Stimulated activated CD4-positive, alpha-beta T cell treated with anti-CD3 and anti-CD28 coated beads, Interleukin-12 subunit alpha, Interleukin-12 subunit beta, amount 100 ng/mL, for 24 hours (primary cell): Measurements from ENCODE around the gene TSPAN14.
"Not testable (repeated sequence)": the region's sequence is repeated elsewhere in the genome, so short reads cannot be mapped to it uniquely, and the experiment has no call there.

Experiments used
- DNase-seq, 2 experiments: peaks; one replicate each; pipeline ENCODE4 v3.0.0-alpha.2; 2020; ENCODE audit warnings: low read depth in 2 of 2

TSPAN14 gene, protein sequence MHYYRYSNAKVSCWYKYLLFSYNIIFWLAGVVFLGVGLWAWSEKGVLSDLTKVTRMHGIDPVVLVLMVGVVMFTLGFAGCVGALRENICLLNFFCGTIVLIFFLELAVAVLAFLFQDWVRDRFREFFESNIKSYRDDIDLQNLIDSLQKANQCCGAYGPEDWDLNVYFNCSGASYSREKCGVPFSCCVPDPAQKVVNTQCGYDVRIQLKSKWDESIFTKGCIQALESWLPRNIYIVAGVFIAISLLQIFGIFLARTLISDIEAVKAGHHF

DNA sequence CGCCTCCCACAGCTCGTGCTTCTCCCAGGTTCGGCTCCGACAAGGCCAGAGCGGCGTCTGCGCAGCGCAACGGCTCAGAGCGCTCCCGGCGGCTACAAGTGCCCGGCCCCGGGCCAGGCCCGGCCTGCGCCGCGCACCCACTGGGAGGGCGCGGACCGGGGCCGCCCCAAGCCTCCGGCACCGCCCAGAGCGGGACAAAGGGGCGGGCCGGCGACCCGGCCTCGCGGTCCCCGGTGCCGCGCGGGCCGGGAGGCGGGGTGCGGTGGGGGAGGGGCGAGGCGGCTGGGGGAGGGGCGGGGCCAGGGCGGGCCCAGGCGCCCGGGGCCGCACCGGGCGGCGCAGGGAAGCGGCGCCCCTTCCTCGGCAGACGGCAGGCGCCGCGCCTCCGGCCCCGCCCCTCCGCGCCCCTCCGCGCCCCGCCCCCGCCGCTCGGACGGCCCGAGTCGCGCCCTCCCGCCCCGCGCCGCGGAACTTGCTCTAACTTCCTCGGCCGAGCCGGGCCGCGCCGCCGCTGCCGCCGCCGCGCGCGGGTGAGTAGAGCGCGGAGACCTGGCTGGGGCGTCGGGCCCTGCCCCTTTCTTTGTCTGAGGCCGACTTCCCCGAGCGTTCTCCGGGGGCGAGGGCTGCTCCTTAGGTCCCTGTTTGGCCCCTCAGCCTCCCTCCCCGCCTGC lies at the start of gene TSPAN14:
Gene TSPAN14 (plus strand): TSS at position 469 of the 671 bp plus-strand sequence. CDS start 34,924 bp downstream, outside the sequence.
- DNase-seq, result peak; percentile 58 to 65

DNA sequence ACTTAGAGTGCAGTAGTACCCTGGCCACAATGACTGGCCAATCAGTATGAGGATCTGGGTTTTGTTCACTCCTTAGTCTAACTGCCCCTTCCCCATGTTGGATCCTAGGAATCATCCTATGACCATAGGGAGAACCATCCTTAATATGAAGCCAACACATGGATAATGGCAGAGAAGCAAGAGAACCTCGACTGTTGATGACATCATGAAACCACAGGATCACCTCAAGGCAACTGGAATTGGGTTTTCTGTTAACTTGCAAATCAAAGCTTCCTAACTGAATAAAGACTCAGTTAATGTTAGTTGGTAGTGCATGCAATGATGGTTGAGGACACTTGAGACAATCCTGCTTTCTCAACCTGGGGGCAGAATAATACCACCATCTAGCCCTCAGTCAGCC lies 49.1 kb upstream of the TSPAN14 start:
- no peak for DNase-seq

DNA sequence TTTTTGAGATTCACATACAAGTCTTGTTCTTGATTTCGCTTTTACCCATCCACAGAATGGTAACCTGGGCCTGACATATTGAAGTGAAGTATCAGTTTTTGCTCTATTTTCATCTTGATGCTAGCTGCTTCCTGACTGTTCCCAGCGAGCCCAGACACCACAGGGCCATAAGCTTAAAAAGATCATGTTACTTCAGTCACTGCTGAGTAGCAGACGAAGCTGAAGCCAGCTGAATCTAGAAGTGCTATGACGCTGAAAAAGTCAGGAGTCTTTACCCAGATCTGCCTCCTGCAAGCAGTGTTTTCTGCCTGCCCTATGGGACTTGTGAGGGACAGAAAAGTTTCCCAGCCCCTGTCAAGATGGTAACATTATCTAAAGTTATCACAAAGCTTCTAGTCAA lies 48.5 kb upstream of the TSPAN14 start:
- no peak for DNase-seq

DNA sequence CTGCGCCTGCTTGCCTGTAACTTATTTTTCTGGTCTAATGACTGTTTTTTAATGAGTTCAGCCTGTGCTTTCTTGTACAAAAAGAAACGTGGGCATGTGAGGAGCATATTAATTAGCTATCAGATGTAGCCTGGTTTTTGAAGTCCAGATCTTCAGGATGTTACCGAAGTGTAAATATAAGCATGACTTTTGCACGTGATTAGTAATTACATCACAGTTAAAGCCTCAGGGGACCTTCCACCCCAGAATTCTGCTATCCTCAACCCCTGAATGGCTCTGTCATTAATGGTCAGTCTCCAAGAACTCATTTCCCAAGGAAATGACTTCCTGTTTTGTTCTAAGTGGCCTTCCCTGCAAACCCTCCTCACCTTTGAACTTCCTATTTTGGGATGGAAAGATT lies 47.9 kb upstream of the TSPAN14 start:
- no peak for DNase-seq

DNA sequence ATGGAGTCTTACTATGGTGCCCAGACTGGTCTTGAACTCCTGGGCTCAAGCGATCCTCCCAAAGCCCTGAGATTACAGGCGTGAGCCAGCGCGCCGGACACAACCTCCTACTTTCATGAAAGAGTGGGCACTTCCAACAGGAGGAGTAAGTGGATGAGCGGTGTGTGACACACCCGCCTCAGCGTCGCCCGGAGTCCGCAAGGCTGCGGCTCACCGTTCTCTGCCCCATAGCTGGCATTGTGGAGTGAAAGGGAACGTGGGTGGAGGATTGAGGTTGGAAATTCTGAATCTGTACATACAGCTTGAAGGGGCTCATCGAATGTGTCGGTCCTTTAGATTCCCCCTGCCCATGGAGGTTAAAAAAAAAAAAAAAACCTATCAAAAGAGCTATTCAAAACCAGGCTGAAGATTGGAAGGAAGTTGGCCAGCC lies 46.3 kb upstream of the TSPAN14 start:
- peak; percentile 43 to 58 for DNase-seq

DNA sequence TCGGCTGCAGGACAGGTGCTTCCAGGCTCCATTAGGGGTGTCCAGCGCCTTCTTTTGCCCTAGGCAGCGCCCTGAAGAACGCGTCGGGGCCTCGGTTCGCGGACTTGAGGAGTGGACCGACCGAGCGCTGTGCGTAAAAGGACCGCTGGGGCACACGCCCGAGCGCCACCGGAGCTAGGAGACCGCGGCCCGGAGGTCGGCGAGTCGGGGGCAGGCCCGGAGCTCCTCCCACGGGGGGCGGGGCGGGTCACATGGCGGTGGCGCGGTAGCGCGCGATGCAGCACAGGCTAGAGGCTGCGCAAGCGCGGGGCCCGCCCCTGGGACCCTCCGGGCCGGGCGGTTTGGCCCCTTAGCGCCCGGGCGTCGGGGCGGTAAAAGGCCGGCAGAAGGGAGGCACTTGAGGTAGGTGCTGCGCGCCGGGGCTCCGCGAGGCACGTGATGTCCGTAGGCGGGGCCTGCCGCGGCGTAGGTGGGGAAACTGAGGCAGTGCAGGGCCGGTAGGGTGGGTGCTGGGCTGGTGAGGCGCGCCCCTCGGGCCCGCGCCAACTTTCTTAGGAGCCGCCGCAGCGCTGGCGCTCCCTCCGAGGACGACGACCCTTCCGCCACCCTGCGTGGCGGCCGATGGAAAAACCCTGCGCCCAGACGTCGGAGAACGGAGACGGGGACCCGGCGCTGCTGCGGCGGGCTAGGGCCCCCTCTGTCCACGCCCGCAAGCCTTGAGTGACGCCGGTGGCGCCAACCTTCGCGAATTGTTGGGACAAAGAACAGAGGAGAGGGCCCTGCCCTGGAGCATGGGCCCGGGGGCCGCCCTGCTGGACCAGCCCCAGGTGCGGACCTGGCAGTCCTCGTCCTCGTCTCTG lies 45.6 kb upstream of the TSPAN14 start, which contains the start of gene PRXL2A:
Gene PRXL2A (plus strand): TSS at position 310 of the 860 bp plus-strand sequence. CDS start 11,917 bp downstream, outside the sequence.
- DNase-seq, result peak; percentile 63 to 84

DNA sequence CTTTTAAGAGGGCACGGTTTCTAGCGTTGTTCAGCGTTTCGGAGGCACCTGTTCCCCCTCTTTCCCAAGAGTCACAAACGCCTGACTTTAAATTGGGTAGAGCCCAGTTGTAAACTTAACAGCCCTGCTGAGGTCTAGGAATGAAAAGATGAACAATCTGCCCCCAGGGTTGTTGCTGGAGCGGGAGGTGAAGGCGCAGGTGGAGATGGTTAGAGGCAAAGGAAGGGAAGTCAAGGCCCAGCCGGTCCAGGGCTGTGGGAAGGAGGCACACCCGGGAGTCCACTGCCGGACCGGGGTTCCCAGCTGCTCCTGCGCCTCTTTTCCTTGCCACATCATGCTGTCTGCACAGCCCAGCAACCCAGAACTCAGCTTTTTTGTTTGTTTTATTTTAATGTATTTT lies 45.0 kb upstream of the TSPAN14 start:
- DNase-seq, result no peak

DNA sequence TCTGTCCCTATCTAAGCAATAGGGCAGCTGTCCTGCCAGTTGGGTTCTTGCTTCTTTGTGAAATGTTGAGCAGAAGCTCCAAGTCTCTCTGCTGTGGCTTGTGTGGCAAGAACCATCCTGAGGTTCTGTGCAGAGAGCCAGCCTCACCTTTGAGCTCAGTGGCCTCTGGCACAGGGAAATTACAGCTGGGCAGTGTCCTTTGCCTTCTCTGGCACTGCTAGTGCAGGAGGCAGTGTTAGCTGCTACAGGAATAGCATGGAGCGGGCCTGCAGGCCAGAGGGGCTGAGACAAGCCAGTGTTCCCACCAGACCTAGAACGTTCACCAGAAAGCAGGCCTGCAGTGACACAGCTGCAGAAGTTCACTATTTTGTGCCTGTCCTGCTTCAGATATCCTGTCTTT lies 44.0 kb upstream of the TSPAN14 start:
- DNase-seq, result no peak

DNA sequence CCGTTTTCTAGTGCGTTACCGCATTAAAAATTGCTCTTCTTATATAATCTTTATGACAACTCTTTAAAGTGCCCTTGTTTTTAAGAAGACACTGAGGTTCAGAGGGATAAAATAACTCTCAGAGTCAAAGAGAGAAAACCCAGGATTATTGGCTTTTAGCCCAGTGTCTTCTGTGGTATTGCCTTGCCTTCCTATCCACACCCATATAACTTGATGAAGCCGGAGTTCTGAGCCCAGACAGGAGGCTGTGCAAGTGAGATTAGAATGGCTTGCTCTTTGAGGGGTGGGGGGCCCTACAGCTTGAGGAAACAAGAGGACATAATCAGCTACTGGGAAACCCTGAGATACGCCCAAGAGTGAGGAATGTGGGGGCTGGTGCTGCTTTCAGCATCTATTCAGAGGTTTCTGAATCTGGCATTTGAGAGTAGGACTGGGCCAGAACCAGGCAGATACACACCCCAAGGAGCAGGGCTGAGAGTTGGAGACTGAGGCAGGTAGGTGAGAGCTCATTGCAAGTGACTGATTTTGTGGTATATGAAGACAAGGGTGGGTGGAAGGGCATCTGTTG lies 43.4 kb upstream of the TSPAN14 start:
- DNase-seq, result no peak

DNA sequence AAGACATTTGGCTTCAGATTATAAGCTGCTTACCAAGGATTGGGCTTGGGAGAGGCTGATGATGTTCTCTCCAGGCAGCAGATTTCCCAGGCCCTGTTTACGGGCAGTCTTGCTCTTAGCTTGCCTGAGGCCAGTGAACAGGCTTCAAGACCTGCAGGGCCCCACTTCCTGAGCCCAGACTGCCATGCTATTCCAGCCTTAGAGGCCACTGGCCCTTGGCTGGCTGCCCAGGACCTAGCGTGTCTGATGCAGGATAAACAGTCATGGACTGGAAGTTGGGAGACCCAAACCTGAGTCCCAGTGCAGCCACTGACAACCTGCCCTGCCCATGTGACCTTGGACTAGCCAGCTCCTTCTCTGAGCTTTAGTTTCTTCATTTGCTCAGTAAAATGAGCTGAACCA lies 42.8 kb upstream of the TSPAN14 start:
- no peak for DNase-seq

DNA sequence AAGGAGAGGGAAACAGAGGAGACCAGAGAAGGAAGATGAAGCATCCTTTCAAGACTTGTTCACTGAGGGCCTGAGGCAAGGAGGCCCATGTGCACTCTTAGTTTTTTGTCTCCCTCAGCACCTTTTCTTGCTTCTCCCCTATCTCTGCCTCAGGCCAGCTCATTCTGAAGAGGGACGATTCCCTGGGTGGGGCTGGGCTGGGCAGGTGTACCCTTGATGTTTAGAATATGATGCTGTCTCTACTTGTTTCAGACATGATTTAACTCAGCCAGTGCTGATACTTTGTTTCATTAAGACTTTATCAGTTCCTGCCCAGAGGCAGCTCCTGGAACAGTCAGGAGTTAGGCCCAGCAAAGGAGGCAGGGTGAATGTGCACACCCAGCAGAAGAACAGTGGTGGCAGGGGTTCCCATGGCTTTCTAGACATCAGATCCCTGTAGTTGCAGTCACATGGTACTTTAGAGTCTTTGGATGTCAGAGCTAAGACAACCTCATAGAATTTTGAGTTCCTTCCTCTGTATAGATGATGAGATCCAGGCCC lies 42.4 kb upstream of the TSPAN14 start:
- no peak for DNase-seq

DNA sequence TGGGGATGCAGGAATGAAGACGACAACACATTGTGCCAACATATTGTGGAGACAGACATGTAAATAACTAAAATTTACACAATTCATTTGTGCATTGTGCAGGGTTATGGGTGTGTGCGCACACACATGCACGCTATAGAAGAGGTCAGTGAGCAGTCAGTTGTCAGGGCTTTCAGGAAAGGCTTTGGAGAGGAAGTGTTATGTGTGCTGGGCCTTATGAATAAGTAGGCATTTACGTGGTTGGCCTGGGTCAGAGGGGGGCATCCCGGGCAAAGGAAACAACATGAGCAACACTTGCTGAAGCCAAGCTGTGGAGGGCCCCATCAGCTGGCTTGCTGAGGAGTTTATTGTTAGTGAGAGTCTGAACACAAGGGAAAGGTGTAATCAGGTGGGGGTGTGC lies 41.6 kb upstream of the TSPAN14 start:
- no peak for DNase-seq

DNA sequence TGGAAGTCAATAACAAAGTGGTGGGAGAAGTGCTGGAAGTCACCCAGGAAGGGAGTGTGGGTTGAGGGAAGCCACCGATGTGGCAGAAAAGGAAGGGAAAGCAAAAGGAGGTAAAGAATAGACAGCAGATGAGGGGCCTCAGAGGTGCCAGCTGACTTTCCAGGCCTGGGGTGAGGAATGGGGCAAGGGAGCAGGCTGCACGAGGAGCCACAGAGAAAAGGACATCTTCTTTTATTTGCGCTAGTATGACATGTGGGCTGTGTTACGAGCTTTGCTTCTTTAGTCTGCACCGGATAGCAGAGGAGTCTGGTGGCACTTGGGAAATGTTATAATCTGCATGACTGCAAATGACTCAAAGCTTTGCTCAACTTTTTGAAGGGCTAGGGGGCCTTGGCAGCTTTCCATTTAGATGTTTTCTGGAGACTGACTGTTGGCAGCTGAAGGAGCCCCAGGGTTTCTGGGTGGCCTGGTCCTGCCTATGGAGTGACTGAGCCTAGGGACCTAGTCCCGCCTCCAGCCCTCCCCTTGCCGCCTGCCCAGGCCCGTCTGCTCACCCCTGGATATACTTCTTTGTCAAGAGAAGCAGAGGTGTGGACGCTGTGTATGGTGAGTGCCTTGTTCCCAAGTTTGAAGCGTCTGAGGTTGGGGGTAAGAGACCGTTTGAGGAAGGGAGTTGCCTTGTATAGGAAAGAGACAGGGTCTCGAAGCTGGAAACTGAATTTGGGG lies 40.7 kb upstream of the TSPAN14 start:
- DNase-seq, result no peak

DNA sequence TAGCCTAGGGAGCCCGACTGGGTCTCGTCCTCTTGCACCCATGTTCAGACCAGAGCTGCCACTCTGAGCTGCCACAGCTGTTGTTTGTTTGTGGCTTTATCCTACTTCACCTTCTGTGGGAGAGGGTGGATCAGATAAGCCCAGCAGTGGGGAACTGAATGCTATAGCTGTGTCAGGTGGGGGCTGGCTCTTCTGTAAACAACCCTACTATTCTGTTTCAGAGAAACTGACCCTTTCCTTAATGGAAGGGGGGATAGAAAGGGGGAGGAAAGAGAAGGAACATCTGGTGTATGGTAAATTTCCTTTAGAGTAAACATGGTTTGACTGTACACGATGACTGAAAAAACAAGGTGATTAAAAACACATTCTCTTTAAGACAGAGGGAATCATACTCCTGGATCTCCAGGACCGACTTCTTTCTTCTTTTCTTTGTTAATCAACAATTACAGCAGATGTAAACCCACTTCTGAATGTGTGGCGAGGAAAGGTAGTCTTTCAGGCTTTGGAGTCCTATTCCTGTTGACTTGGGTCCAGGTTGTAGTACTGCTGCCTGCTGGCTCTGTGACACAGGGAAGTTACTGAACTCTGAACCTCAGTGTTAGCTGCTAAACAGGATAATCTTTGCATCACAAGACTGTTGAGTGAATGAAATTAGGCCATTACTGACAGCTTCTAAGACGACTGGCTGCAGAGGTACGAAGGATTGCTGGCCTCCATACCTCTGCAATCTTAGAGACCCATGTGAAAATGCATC lies 39.8 kb upstream of the TSPAN14 start:
- no peak for DNase-seq

DNA sequence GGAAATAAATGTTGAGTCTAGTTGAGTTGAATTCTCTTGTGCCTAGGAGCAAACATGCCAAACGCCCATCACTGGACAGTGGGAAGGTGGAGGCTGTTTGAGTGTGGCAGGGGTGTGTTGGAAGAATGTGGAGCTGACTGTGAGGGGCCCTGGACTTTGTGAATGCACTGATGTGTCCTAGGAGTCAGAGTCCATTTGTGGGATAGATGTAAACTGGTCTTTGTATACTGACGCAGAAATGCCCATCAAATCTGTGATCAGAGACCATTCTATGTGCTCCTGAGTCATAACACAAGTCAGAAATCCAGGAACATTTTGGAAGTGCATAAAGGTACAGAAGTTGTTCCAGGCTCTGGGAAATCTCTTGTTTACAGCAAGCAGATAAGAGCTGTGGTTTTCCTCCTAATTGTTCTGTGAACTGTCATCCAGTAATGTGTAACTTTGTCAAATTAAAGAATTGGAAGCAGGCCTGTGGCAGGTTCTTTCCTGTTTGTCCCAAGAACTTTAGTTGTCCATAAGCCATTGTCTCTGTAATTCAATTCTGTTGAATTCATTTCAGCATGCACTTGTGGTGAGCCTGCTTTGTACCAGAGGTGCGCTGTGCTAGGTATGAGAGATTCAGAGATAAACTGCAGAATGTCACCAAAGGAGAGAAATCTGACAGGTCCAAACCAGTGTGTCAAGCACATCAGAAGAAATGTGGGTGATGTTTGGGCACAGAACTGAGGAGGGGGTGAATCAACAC lies 38.2 kb upstream of the TSPAN14 start:
- DNase-seq, result no peak

DNA sequence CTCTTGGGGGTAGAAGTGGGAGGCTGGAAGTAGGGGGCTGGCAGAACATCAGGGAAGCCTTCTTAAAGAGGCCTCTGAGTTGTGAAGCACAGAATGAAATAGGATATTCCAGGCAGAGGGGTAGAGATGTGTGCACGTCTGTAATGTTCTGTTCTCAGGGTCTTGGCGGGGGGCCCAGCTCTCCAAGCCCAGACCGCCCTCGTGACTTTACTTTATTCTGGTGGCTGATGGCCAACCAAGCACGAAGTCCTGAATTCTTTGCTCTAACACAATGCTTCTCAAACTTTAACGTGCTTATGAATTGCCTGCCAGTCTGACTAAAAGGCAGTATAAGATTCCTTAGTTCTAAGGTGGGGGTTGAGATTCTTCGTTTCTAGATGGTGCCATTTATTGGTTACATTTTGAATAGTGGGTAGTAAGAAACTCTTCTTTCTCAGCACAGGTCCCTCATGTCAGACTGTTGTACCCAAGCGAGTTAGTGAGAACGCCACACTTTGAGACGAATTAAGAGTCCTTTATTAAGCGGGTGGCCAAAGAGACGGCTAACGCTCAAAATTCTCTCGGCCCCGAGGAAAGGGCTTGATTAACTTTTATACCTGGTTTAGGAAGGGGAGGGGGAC lies 37.5 kb upstream of the TSPAN14 start:
- no peak for DNase-seq

DNA sequence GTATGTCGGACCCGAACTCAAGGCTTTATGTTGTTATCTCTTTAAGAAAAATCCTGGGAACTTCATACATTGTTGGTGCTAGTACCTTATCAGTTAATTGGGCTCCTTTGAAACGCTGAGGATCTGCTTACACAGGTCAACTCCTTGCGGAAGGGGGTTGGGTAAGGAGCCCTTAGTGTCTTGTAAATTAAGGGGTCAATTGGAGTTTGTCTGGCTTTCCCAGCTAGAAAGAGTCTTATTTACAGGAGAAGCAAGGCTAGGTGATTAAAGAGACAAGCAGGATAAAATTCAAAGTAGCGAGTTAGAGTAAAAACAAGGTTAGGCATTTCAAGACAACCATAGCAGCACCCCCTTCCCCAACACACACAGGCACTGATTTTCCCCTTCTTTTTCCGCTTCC lies 36.9 kb upstream of the TSPAN14 start:
- DNase-seq, result not testable (repeated sequence)

DNA sequence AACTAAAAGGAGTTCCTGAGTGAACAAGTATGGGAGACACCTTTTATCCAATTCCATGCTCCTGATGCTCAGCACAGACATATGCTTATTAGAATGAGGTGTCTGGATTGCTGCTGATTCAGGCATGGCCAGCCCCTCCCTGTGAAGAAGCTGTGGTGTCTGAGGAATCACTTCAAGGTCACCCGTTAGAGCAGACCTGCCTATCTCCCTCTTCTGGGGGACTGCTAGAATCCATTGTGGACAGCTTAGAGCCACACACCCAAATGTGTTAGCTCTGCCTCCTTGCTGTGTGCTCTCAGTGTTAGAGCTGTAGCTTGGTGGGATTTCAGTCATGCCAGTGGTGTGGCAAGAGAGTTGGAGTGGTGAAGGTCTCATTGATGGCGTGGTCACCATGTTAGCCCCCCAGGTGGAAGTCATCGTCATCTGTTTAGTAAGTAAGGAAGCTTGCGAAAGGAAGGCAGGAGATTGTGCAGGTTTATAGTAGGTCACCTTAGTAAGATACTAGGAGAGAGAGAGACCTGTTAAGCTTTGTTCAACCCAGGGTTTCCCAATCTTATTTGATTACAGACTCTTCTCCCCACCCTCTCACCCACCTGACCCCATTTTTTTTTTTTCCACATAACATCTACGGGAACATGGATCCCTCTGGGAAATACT lies 32.9 kb upstream of the TSPAN14 start:
- no peak for DNase-seq
